PC-3 (cell line): ENCODE measurements around the gene MAPK13. TPM values are rescaled to one million over a fixed set of nuclear protein-coding genes. Genes with fewer than 3 reads are reported as not detected.

ENCODE experiments used
- ATAC-seq: fragments of 200-7000 bp; cut with Tn5 transposase; 2 replicates; pipeline ENCODE4 v1.9.1; 2020; ENCODE audit warnings: mild to moderate bottlenecking, moderate library complexity
- BruUV-seq: library from RNA; stranded (reverse); fragments of 400-500 nt; replicated peaks from 2 replicates; lab custom pipeline; 2021; lab: Mats Ljungman, UMichigan
- CTCF ChIA-PET: fragments of 300-600 bp; sonication (Branson Sonifier 250); formaldehyde crosslinking; loops from one replicate; lab custom pipeline; 2022; ENCODE audit warnings: antibody characterized with exemption; lab: Charles Lee
- POLR2A ChIA-PET: fragments of 300-600 bp; sonication (Branson Sonifier 250); formaldehyde crosslinking; loops from one replicate; lab custom pipeline; 2022; ENCODE audit warnings: antibody characterized with exemption; ENCODE audit not compliant: unreplicated experiment; lab: Charles Lee
- DNase-seq: peaks from one replicate; pipeline ENCODE4 v3.0.0-alpha.2; 2015
- H2AFZ ChIP-seq: fragments of 300-600 bp; sonication (generic); 2 replicates; pipeline ENCODE4 v1.6.0; 2016; ENCODE audit warnings: antibody characterized with exemption, low read length
- H3F3A ChIP-seq: fragments of 300-600 bp; sonication (generic); one replicate; pipeline ENCODE4 v1.6.0; 2017; ENCODE audit warnings: antibody characterized with exemption, low read length, control low read depth, mild to moderate bottlenecking; ENCODE audit not compliant: unreplicated experiment
- H3K27ac ChIP-seq: fragments of 300-600 bp; sonication (generic); 2 replicates; pipeline ENCODE4 v1.5.1; 2016; ENCODE audit warnings: mild to moderate bottlenecking, low read length
- H3K27me3 ChIP-seq: fragments of 300-600 bp; sonication (generic); 2 replicates; pipeline ENCODE4 v1.6.1; 2016; ENCODE audit warnings: low read length, mixed read lengths
- H3K36me3 ChIP-seq: fragments of 300-600 bp; sonication (generic); 2 replicates; pipeline ENCODE4 v1.6.1; 2016; ENCODE audit warnings: low read depth, mixed run types, low read length, mixed read lengths
- H3K4me1 ChIP-seq: fragments of 300-600 bp; sonication (generic); 2 replicates; pipeline ENCODE4 v1.5.1; 2016; ENCODE audit warnings: low read length; ENCODE audit not compliant: insufficient read depth
- H3K4me2 ChIP-seq: fragments of 300-600 bp; sonication (generic); 2 replicates; pipeline ENCODE4 v1.6.0; 2016; ENCODE audit warnings: low read length
- H3K4me3 ChIP-seq: fragments of 300-600 bp; sonication (generic); 2 replicates; pipeline ENCODE4 v1.5.1; 2016; ENCODE audit warnings: mild to moderate bottlenecking, low read length, mixed read lengths
- H3K79me2 ChIP-seq: fragments of 300-600 bp; sonication (generic); 2 replicates; pipeline ENCODE4 v1.6.1; 2017; ENCODE audit warnings: low read length, mixed read lengths
- H3K9ac ChIP-seq: fragments of 300-600 bp; sonication (generic); 2 replicates; pipeline ENCODE4 v1.6.0; 2016; ENCODE audit warnings: mild to moderate bottlenecking, low read length
- H3K9me2 ChIP-seq: fragments of 300-600 bp; sonication (generic); replicated peaks from 2 replicates; pipeline ENCODE4 v1.6.1; 2016; ENCODE audit warnings: mixed run types, low read length, mixed read lengths
- H3K9me3 ChIP-seq: fragments of 300-600 bp; sonication (generic); 2 replicates; pipeline ENCODE4 v1.6.1; 2016; ENCODE audit warnings: low read length, mixed read lengths
- H4K20me1 ChIP-seq: fragments of 300-600 bp; sonication (generic); 2 replicates; pipeline ENCODE4 v1.6.1; 2016; ENCODE audit warnings: low read length, mixed read lengths
- CTCF ChIP-seq: fragments of 300-600 bp; sonication (generic); conservative IDR thresholded peaks from 2 replicates; pipeline ENCODE4 v1.5.1; 2017; ENCODE audit warnings: antibody characterized with exemption, low read depth, mild to moderate bottlenecking, low read length
- EZH2 ChIP-seq: fragments of 300-600 bp; sonication (generic); IDR thresholded peaks from one replicate; pipeline ENCODE4 v1.6.1; 2017; ENCODE audit warnings: antibody characterized with exemption, mild to moderate bottlenecking, low read length; ENCODE audit not compliant: unreplicated experiment
- EZH2phosphoT487 ChIP-seq: fragments of 300-600 bp; sonication (generic); IDR thresholded peaks from 2 replicates; pipeline ENCODE4 v1.6.1; 2018; ENCODE audit warnings: mild to moderate bottlenecking, antibody characterized with exemption, low read length, borderline replicate concordance
- intact Hi-C: fragments of 100-400 bp; cut with micrococcal nuclease; formaldehyde crosslinking; loops from 2 replicates; pipeline ENCODE4 v1.9.0; 2023
- total RNA-seq: library from RNA; depleted of rRNA; stranded (reverse); fragments of >200 nt; gene quantifications from 2 replicates; pipeline ENCODE4 v1.2.3, GENCODE V29; 2014; rRNA removed

Gene MAPK13
- total RNA-seq, 1 experiment from 2014 or later = 41.4 TPM

DNA sequence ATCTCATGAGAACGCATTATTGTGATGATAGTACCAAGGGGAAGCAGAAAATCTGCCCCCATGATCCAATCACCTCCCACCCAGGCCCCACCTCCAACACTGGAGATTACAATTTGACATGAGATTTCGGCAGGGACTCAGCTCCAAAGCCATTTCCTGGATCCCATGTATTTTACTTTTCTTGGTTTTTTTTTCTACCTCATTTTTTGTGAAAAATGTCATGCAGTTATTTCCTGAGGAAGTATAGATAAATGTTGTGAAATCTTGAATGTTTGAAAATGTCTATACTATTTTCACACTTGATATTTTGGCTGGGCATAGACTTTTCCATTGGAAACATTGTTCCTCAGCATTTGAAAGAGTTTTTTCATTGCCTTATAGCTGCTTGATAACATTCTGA is 57.1 kb downstream of the MAPK13 start:
- Histone ChIP-seq H3K79me2 (no peaks in the 10 kb centered on the region), H2AFZ (no peak overlapping the region), H3K36me3 (no peaks in the 10 kb centered on the region), H3K4me3 (no peak overlapping the region), H3F3A (no peaks in the 10 kb centered on the region), H3K9me3 (no peaks in the 10 kb centered on the region), H3K9ac (no peak overlapping the region), H3K27ac (no peak overlapping the region), H3K4me1 (no peaks in the 10 kb centered on the region), H3K9me2 (no peaks in the 10 kb centered on the region), H4K20me1 (no peaks in the 10 kb centered on the region), H3K4me2 (no peak overlapping the region), H3K27me3 (no peaks in the 10 kb centered on the region)
- TF ChIP-seq CTCF (no peak), EZH2phosphoT487 (no peak), EZH2 (no peak)
- no peak for ATAC-seq
- ChIA-PET CTCF (interaction anchor here (0.6 kb wide), 1 partner anchor 116 kb away, joined by 4 read pairs; no protein-coding TSS in a partner anchor), POLR2A (no interaction called here)
- BruUV-seq = no TSS peak
- intact Hi-C loops = no loop called here
- DNase-seq = no peak

Other genes starting within 250 kb of the MAPK13 start
- gene SRPK1, start 209.4 kb upstream of the MAPK13 start, total RNA-seq = 95.2 and 100 TPM in 2 replicates
- gene SLC26A8, start 105.9 kb upstream of the MAPK13 start, total RNA-seq = not detected in 2 replicates
- gene MAPK14, start 102.7 kb upstream of the MAPK13 start, total RNA-seq = 53.7 and 56.8 TPM in 2 replicates
- 14.3 and 21.4 TPM in 2 replicates for gene BRPF3, start 66.2 kb downstream of the MAPK13 start, total RNA-seq
- gene PNPLA1, start 139.5 kb downstream of the MAPK13 start, total RNA-seq = 0.29 TPM in 1 of 2 replicates, not detected in the other
- gene BNIP5, start 206.4 kb downstream of the MAPK13 start, total RNA-seq = not detected in 2 replicates